Measurements from ENCODE around the gene DNM3. TPM values are rescaled to one million over a fixed set of nuclear protein-coding genes. Genes with fewer than 3 reads are reported as not detected.

DNM3 gene
- total and polyA plus RNA-seq, 2 donors (not counting 3 experiments of a cell fraction or from before 2014, with no cell fraction given): 1.4 to 2.5 TPM

- dilution Hi-C loops (cut with MboI; ENCODE audit: extremely low pct_ligation_motif_present, low sequenced_read_pairs): loop anchor here (25.0 kb wide), 1 partner anchor 400 kb away; no protein-coding TSS in a partner anchor
- no peak overlapping the region for H2AFZ ChIP-seq (ENCODE audit: low read depth, low read length)
- intact Hi-C loops (cut with micrococcal nuclease): no loop called here
- no peaks in the 10 kb centered on the region for H3K36me3 ChIP-seq (ENCODE audit: control insufficient read depth in 2 of 2, extremely low read depth in 1 of 2, insufficient read depth in 2 of 2, low read length in 2 of 2)
- no peaks in the 10 kb centered on the region for H3K9me1 ChIP-seq (replicated peaks; ENCODE audit: control insufficient read depth, extremely low read depth, insufficient read depth, low read length)
- DNase-seq (ENCODE audit: low read depth, low spot score) (no peak), FAIRE-seq (no peak)
- ChIA-PET CTCF (interaction anchor here (1.0 to 3.0 kb wide), 4 partner anchors 9 to 410 kb away, joined by 3 to 8 read pairs (median 6); partner anchors contain the start of gene C1orf105), POLR2A (interaction anchor here (0.6 kb wide), 1 partner anchor 636 kb away, joined by 4 read pairs; no protein-coding TSS in a partner anchor)
- H3K27me3 ChIP-seq (ENCODE audit: control insufficient read depth in 2 of 2, insufficient read depth in 2 of 2, low read length in 2 of 2): no peaks in the 10 kb centered on the region
- no peak overlapping the region for H3K4me3 ChIP-seq (replicated peaks in 1 of 3; ENCODE audit: insufficient read depth in 1 of 3, low read depth in 1 of 3, low read length in 3 of 3)
- H3K79me2 ChIP-seq (ENCODE audit: control insufficient read depth, insufficient read depth, low read length): no peaks in the 10 kb centered on the region
- no TSS peak for BruUV-seq (replicated peaks)
- no peaks in the 10 kb centered on the region for H4K20me1 ChIP-seq (replicated peaks; ENCODE audit: control insufficient read depth, extremely low read depth, insufficient read depth, low read length)
- no peak overlapping the region for H3K4me2 ChIP-seq (ENCODE audit: insufficient read depth, low read length)
- no peak for TF ChIP-seq GATA2 (IDR thresholded peaks at IDR 0.05; ENCODE audit: insufficient read depth, insufficient read length, low read depth, low read length)
- no peak for TF ChIP-seq CTCF (IDR thresholded peaks at IDR 0.05; ENCODE audit: extremely low read depth in 1 of 2, insufficient read depth in 1 of 2, low read depth in 1 of 2, low read length in 2 of 2)
- no peak for TF ChIP-seq JUN (IDR thresholded peaks at IDR 0.05; ENCODE audit: borderline replicate concordance, insufficient read depth, insufficient read length, low read depth)
- TF ChIP-seq FOS (IDR thresholded peaks at IDR 0.05; ENCODE audit: borderline replicate concordance, insufficient read depth, low read length): no peak
- TF ChIP-seq MYC (IDR thresholded peaks at IDR 0.05; ENCODE audit: low read depth, low read length): no peak
- no peak for TF ChIP-seq EZH2 (IDR thresholded peaks at IDR 0.05; ENCODE audit: borderline replicate concordance, low read depth, low read length, severe bottlenecking)
- TF ChIP-seq POLR2AphosphoS5 (IDR thresholded peaks at IDR 0.05; ENCODE audit: insufficient read depth, low read depth, low read length): no peak
- TF ChIP-seq POLR2A (IDR thresholded peaks at IDR 0.05; ENCODE audit: low read depth, low read length): no peak
- no peak for TF ChIP-seq MAX (IDR thresholded peaks at IDR 0.05; ENCODE audit: insufficient read depth, insufficient read length)
- H3K4me1 ChIP-seq (ENCODE audit: control insufficient read depth, extremely low read depth, insufficient read depth, low read length): no peaks in the 10 kb centered on the region
- H3K9me3 ChIP-seq (replicated peaks; ENCODE audit: control insufficient read depth, insufficient read depth, low read length): no peaks in the 10 kb centered on the region
- no peak overlapping the region for H3K27ac ChIP-seq (ENCODE audit: insufficient read depth, low read depth, low read length)
- no peak overlapping the region for H3K9ac ChIP-seq (replicated peaks; ENCODE audit: extremely low read depth, insufficient read depth, low read length)
Measured at GRCh38 chr1:172411791-172412338, 570.6 kb downstream of the DNM3 start.
